Non-pigmented ciliary epithelial cell (primary cell): Measurements from ENCODE around the gene NIP7.
"Not testable (repeated sequence)": the region's sequence is repeated elsewhere in the genome, so short reads cannot be mapped to it uniquely, and the experiment has no call there.

Experiments used
- DNase-seq: peaks from one replicate; pipeline ENCODE4 v3.0.0-alpha.2; 2010; ENCODE audit warnings: low read depth

The NIP7 gene

GRCh38 chr16:69339289-69340094 is at the start of gene NIP7, which contains the start of gene COG8:
NIP7 (plus strand) TSS chr16:69339772; CDS start chr16:69339830, 58 bp downstream.
COG8 (minus strand) TSS chr16:69339564; CDS start chr16:69339552, 12 bp downstream.
- peak; percentile 95 for DNase-seq

- not testable (repeated sequence) for DNase-seq
Measured at GRCh38 chr16:69291657-69292056, 47.9 kb upstream of the NIP7 start.

GRCh38 chr16:69293401-69293800 is 46.2 kb upstream of the NIP7 start:
- no peak for DNase-seq

- no peak for DNase-seq
Measured at GRCh38 chr16:69294051-69294450, 45.5 kb upstream of the NIP7 start.

- not testable (repeated sequence) for DNase-seq
Measured at GRCh38 chr16:69296771-69297170, 42.8 kb upstream of the NIP7 start.

GRCh38 chr16:69298261-69298660 is 41.3 kb upstream of the NIP7 start:
- DNase-seq: no peak

GRCh38 chr16:69301187-69301586 is 38.4 kb upstream of the NIP7 start:
- DNase-seq: no peak

GRCh38 chr16:69301861-69302260 is 37.7 kb upstream of the NIP7 start:
- DNase-seq: no peak

GRCh38 chr16:69302301-69302700 is 37.3 kb upstream of the NIP7 start:
- DNase-seq: no peak

GRCh38 chr16:69306031-69306430 is 33.5 kb upstream of the NIP7 start:
- no peak for DNase-seq

GRCh38 chr16:69307091-69307490 is 32.5 kb upstream of the NIP7 start:
- DNase-seq: no peak

GRCh38 chr16:69307856-69308255 is 31.7 kb upstream of the NIP7 start:
- DNase-seq: no peak

GRCh38 chr16:69309316-69309715 is 30.3 kb upstream of the NIP7 start:
- no peak for DNase-seq

GRCh38 chr16:69310653-69311532 is 28.7 kb upstream of the NIP7 start, which contains the start of gene VPS4A:
VPS4A (plus strand) TSS chr16:69311350; CDS start chr16:69311512, 162 bp downstream.
- DNase-seq: peak; percentile 79

- no peak for DNase-seq
Measured at GRCh38 chr16:69311533-69312387, 27.8 kb upstream of the NIP7 start.

- DNase-seq: no peak
Measured at GRCh38 chr16:69313469-69313868, 26.1 kb upstream of the NIP7 start.

GRCh38 chr16:69314534-69314933 is 25.0 kb upstream of the NIP7 start:
- DNase-seq: no peak

GRCh38 chr16:69315486-69316311 is 23.9 kb upstream of the NIP7 start:
- no peak for DNase-seq

- no peak for DNase-seq
Measured at GRCh38 chr16:69316595-69317034, 23.0 kb upstream of the NIP7 start.

GRCh38 chr16:69318177-69318910 is 21.2 kb upstream of the NIP7 start:
- DNase-seq: no peak
